22Rv1 (cell line): ENCODE data around the gene TCTN2.

Source experiments
- H3K27ac ChIP-seq: fragments of 450-650 bp; 2 replicates; pipeline ENCODE4 v1.5.1; 2017
- ZFX ChIP-seq: fragments of 450-650 bp; IDR thresholded peaks from 2 replicates; pipeline ENCODE4 v1.6.1; 2017; ENCODE audit warnings: antibody characterized with exemption, borderline replicate concordance
- TF ChIP-seq, protein P1 (sequence below): fragments of 450-650 bp; IDR thresholded peaks from 2 replicates; pipeline ENCODE4 v1.5.1; 2017; ENCODE audit warnings: mild to moderate bottlenecking

TCTN2 gene

DNA sequence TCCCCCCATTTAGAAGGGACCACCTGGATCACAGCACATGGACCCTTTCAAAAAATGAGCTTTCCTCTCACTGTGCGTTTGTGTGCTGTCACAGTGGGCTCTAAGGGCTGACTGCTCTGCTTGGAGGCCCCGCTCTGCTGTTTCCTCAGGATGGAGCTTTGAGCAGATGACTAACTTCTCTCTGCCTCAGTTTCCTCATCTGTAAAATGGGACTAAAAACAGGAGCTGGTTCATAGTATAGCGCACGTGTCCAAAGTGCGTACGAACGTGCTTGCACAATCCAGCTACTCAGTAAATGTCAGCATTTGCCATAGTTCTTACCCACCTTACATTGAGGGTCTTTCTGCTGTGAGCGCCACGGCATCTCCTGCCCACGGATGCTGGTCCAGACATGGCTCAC lies 78.4 kb downstream of the TCTN2 start:
- TF ChIP-seq, protein P1, sequence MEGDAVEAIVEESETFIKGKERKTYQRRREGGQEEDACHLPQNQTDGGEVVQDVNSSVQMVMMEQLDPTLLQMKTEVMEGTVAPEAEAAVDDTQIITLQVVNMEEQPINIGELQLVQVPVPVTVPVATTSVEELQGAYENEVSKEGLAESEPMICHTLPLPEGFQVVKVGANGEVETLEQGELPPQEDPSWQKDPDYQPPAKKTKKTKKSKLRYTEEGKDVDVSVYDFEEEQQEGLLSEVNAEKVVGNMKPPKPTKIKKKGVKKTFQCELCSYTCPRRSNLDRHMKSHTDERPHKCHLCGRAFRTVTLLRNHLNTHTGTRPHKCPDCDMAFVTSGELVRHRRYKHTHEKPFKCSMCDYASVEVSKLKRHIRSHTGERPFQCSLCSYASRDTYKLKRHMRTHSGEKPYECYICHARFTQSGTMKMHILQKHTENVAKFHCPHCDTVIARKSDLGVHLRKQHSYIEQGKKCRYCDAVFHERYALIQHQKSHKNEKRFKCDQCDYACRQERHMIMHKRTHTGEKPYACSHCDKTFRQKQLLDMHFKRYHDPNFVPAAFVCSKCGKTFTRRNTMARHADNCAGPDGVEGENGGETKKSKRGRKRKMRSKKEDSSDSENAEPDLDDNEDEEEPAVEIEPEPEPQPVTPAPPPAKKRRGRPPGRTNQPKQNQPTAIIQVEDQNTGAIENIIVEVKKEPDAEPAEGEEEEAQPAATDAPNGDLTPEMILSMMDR, result no peak
- no peak for TF ChIP-seq ZFX
- H3K27ac ChIP-seq, result no peak overlapping the region

DNA sequence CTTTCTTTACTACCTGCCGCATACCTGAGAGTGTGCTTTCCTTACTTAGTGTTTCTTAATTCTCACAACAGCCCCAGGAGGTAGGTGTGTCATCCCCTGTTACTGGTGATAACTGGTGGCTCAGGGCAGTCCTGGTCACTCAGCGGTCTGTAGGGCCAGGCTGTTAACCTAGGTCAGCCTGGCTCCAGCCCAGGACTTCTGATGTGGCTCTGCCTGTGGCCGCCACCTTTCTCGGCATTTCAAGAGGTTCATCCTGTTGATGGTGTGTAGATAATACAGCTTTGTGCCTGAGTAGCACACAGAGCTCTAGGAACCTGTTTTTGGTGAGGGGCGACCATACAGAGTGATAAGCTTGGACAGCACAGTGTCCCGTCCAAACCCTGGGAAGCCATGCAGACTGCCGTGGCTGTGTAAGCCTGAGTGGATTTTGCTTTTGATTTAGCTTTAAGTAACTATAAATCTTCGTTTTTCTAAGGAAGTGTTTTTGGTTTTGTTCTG lies 79.3 kb downstream of the TCTN2 start:
- no peak overlapping the region for H3K27ac ChIP-seq
- no peak for TF ChIP-seq ZFX
- TF ChIP-seq, protein P1, result no peak

DNA sequence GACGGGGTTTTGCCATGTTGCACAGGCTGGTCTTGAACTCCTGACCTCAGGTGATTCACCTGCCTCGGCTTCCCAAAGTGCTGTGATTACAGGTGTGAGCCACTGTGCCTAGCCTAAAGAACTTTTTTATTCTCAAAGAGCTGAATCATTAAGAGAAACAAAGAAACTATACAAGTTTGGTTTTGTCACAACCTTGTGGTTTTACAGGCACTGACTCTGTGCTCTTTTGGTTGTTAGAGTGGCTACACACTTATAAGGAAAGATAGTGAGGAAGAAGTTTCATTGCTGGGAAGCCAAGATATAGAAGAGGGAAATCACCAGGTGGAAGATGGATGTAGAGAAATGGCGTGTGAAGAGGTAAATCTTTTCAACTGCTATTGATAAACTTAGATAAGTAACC lies 81.1 kb downstream of the TCTN2 start:
- no peak for TF ChIP-seq ZFX
- TF ChIP-seq, protein P1, result no peak
- no peak overlapping the region for H3K27ac ChIP-seq

DNA sequence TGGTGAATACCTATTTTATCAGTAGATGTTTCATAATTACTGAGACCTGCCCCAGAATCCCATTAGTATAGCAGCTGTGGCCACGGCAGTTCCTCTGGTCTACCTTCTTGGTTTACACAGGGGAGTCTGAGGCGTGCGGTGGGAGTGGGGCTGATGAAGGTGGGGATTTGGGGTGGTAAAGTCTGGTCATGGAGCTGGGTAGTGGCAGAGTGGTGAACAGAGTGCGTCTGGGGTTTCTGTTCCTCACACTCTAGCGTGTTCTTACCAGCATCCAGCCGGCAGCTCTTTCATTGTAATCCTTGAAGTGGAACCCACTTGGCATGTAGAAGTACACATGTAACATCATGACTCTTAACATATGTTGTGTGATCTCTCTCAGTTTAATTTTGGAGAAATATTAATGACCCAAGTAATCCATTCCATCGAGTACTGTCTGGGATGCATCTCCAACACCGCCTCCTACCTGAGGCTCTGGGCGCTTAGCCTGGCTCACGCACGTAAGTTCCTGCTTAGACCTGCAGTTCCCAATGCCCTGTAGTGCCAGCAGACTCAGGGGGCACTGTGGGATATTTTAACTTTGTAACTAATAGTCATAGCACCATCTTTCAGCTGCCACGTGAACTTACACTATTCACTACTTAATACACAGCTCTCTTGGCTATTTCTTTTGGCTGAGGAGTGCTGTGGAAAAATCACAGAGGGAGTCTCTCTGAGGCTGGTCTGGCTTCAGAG lies 83.3 kb downstream of the TCTN2 start:
- TF ChIP-seq ZFX, result no peak
- TF ChIP-seq, protein P1, result no peak
- no peak overlapping the region for H3K27ac ChIP-seq

DNA sequence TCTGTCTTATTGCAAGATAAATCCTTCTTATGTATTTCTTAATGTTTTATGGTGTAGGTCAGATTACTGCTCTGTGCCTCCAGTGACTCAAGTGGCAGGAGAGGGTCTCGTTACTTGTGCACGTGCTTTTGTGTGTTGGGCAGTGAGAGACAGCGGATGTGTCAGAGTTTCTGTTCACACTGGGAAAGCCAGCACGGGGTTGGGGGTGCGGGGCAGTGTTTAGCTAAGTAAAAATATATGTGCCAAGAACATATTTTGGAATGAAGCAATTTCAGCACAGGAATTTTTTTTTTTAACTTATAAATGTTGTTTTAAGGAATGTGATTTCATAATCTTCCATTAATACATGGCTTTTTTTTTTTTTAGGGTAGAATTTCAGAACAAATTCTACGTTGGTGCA lies 86.6 kb downstream of the TCTN2 start:
- TF ChIP-seq, protein P1, result no peak
- TF ChIP-seq ZFX, result no peak
- H3K27ac ChIP-seq, result no peak overlapping the region
